Hematopoietic multipotent progenitor cell treated with erythropoietin and hydrocortisone succinate and interleukin-3 and kit ligand, for 4 days (in vitro differentiated cells): ENCODE data around the gene AKAP6.

Source experiments
- DNase-seq: peaks from one replicate; pipeline ENCODE4 v3.0.0-alpha.2; 2015

The AKAP6 gene

GRCh38 chr14:32491416-32492016 lies 162.4 kb downstream of the AKAP6 start:
- no peak for DNase-seq

DNA sequence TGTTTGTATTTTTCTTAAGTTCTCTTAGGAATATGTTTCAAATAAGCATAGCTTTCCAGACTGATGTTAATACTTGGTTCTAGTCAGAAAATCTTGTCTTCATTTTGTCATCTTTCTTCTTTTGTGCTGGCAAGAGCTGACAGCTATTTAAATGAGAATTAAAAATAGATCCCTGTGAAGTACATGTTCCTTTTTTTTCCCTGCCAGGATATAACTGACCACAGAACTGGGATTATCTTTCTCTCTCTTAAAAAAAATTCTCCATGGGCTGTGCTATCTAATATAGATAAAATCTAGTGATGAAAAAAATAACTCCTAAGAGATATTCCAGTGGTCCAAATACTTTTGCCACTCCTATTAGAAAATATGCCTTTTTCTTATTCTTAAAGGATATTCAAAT lies 163.4 kb downstream of the AKAP6 start:
- no peak for DNase-seq

DNA sequence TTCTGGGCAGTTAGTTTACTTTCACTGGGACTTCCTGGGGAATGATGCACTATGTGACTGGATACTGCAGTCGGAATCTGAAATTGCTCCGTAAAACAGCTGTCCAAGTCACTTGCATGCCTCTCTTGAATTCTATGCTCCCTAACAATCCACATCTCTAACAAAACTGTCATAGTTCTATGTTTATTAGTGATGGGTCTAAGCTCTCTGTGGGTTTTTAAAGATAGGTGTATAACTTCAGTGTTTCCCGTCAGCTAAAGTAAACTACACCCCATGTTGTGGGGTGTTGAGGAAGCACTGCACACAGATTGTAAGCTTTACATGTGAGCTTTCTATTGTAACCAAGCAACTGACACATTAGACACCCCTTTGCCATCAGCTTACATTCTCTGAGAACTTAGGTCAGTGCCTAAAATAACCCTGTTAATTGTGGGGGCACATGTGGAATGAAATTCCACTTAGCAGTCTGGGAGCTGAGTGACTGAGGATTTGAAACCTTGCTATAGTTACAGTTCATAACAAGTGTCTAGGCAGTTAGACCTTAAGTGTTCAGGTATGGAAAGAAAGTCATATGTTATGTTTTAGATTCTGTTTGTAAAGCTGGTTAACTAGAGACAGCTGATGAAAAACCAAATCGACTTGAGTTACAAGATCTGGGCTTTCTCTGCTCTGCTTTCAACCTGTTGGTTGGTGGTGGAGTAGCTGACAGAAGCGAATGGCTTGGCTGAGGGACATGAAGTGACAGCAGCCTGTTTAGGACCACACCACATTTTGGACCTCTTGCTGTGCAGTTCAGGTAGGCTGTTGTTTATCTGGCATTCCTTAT lies 165.7 kb downstream of the AKAP6 start:
- no peak for DNase-seq

- DNase-seq: no peak
Measured at GRCh38 chr14:32495435-32495734, 166.3 kb downstream of the AKAP6 start.

DNA sequence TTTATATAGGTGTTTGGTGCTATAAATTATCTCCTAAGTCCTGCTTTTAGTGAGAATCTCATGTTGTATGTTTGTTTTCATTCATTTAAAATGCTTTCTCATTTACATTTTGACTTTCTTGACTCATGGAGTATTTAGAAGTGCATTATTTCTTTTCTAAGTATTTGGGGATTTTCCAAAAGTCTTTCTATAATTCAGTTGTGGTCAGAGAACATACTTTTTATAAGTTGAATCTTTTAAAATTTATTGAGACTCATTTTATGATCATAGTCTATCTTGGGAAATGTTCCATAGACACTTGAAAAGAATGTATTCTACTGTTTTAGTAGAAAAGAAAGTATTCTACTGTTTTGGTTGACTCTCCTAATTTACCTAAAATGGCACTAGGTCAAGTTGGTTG lies 168.2 kb downstream of the AKAP6 start:
- DNase-seq: no peak

DNA sequence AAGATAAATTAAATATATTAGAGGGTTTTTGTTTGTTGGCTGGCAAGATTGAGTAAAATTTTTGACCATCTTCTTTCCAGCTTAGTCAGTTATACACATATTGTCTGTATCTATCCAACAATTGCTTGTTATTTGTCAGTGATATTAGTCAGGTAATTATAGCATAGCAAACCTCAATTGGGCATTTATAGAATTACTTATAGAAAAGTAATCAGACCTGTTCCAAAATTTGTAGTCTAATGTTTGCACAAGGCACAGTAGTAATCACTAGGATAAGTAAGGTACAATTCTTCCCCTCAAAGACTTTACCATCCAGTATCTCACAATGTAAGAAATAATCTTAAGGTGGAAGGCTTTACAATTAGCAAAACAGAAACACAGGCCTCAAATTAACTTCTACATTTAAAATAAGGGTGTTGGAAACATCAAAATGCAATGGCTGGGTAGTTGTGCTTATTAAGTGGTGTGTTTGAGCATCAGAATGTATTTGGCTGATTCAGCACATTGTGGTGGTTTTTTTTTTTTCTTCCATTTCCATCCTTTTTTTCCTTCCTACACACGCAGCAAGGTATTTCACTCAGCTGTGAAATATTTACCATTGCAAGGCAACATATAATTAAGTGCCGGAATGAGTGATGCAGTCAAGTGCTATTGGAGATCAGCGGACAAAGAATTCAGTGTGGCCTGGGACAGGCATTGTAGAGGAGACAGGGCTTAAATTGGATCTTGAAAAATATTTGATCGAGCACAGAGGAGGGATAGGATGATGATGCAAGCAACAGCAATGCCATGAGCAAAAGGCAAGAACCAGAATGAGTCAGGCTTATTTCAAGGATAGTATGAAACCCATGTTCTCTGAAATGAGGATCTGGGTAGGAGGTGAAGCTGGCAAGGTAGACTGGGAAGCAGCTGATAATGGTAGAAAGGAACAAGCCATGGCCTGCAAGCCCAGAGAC lies 178.2 kb downstream of the AKAP6 start:
- DNase-seq: no peak

- no peak for DNase-seq
Measured at GRCh38 chr14:32508281-32508680, 179.2 kb downstream of the AKAP6 start.

GRCh38 chr14:32509632-32510187 lies 180.6 kb downstream of the AKAP6 start:
- no peak for DNase-seq

DNA sequence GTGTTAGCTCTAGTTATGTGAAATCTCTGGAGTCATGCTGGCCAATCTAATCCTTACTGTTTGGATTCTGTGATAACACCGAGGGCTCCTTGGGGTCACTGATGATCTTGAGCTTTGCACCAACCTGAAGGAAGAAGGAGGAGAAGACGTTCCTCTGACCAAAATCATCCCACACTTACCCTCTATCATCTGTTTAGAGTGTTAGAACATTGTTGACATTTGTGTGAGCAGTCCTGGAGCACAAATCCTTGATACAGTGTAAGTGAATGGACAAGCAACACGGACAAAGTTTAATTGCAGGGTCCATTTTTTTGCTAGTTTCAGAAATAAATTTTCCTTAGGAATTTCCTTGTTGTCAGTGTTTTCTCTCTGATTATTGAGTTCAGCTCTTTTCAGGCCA lies 181.7 kb downstream of the AKAP6 start:
- DNase-seq: no peak

DNA sequence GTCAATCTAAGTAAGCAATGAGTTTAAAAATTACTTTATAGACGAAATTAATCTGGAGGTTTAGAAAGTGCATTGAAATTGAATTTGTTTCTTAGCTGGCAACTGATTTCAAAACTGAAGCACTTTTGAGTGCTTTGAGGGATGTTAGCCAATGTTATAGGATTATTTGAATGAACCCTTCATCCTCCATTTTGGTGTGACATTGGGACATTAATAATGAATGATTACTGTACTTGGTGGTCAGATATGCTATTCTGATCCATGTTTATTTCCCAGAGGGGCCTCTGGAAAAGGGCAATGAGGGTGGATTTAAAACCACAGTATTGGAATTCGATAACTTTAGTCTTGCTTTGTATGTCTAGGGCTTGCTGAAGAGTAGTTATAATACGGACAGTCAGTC lies 183.2 kb downstream of the AKAP6 start:
- no peak for DNase-seq

GRCh38 chr14:32512813-32513212 lies 183.7 kb downstream of the AKAP6 start:
- DNase-seq: no peak

GRCh38 chr14:32513571-32514009 lies 184.5 kb downstream of the AKAP6 start:
- DNase-seq: peak; percentile 31

DNA sequence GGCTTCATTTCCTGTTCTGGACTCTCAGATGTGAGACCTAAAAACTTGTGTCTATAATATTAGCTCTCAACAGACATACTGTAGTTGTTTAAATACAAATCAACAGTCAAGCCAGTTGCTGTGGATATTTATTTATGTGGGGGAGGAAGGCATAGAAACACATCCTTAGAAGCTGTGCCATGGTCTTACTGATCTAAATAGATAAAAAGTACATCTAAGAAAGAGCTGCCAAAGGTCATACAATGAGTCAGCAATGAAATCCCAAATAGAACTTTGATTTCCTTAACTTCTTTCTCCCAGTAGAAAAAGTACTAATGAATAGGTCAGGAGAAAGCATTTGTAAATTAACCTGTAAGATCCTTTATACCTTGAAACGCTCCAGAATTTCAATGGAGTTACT lies 185.1 kb downstream of the AKAP6 start:
- no peak for DNase-seq

GRCh38 chr14:32514681-32515080 lies 185.6 kb downstream of the AKAP6 start:
- no peak for DNase-seq

- DNase-seq: no peak
Measured at GRCh38 chr14:32524609-32525375, 195.7 kb downstream of the AKAP6 start.

DNA sequence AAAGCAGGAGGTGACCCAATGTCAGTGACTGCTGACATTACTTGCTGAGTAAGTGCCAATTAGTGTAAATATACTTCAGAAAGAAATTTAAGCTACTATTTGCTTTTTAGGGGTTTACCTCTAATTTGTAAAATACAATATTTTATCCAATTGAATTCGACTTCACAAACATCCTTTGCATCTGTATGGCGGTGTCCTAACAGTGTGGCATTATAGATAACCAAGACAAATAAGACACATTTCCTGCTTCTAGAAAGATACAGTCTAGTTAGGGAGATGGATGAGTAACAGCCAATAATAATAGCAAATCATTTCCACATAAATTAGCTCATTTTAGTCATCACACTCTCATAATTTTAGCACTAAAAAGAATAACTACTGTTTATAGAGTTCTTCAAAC lies 196.5 kb downstream of the AKAP6 start:
- no peak for DNase-seq

GRCh38 chr14:32530800-32531199 lies 201.7 kb downstream of the AKAP6 start:
- DNase-seq: no peak

GRCh38 chr14:32531942-32532515 lies 202.9 kb downstream of the AKAP6 start:
- DNase-seq: no peak

DNA sequence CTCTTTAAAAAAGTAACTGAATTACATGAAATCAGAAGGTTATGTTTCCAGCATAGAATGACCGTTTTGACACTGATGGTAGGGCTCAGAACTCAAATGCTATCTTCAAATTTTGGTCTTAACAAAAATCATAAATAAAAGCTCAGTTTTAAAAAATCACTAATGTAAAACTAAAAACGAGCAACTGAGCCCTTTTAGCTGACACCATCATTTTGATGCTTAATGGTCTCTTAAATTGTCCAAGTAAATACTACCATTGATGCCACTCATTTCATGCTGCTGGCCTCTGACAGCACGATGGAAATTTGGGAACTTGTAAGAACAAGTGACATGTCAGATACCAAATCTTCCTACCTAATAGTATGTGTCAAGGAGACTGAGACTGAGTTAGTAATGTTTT lies 205.0 kb downstream of the AKAP6 start:
- DNase-seq: no peak

- DNase-seq: no peak
Measured at GRCh38 chr14:32536175-32536574, 207.1 kb downstream of the AKAP6 start.

DNA sequence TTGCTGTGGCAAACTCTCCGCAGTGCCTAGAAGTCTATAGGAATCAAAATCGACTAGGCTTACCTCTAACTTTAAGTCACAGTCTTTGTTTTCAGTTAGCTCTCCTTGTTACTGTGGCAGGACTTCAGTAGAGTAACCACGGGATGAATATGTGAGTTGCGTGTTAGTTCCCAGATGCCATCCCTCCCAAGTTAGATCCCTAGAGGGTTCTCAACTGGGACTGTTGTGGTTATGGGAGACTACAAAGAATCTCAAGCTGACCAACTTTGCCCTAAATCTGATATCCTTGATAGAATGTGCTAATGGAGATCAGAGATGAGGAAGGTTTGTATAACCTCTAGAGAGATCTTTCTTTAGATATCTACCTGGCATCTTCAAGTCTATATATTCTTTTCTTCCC lies 208.1 kb downstream of the AKAP6 start:
- no peak for DNase-seq

DNA sequence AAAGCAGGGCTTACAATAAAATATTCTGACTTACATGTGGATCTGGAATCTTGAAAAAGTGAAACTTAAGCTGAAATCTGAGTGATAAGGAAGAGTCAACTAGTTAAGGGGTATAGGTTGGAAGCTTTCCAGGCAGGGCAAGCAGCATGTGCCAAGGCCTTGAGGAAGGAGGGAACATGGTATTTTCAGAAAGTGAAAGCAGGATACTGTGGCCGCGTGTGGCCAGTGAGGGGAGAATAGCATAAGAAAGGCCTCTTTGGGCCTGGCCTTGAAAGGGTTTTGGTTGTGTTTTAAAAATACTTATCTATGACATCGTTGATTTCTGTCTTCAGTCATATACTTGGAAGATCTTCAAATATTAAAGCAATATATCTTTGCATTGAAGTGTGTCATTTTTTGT lies 213.4 kb downstream of the AKAP6 start:
- DNase-seq: peak; percentile 7
